PC-9 (cell line): ENCODE data around the gene EPB41L4B.

Source experiments
- EZH2 ChIP-seq: fragments of 200-600 bp; sonication (generic); IDR thresholded peaks from 2 replicates; pipeline ENCODE4 v1.8.0; 2017; ENCODE audit warnings: antibody characterized with exemption, low read depth
- TF ChIP-seq, protein P1 (sequence below): fragments of 200-600 bp; sonication (generic); conservative IDR thresholded peaks from 2 replicates; pipeline ENCODE4 v1.6.1; 2017; ENCODE audit warnings: mixed run types, antibody characterized with exemption, mild to moderate bottlenecking, moderate library complexity

DNA sequence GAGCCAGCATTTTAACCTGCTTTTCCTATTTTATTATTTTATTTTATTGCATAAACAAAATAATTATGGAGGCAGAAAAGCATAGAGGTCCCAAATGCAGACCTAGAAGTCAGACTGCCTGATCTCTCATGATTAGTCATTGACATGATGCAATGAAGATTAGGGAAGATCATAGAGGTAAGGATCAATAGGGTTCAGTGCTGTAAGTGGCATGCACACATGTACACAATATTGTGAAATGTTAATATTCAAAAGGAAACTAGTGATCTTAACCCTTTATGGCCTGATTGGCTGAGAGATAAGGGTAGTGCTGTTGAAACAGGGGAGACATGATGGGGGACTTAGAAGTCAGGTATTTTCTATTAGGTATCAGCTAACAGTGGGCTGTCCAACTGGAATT lies 152.7 kb downstream of the EPB41L4B start:
- TF ChIP-seq, protein P1, sequence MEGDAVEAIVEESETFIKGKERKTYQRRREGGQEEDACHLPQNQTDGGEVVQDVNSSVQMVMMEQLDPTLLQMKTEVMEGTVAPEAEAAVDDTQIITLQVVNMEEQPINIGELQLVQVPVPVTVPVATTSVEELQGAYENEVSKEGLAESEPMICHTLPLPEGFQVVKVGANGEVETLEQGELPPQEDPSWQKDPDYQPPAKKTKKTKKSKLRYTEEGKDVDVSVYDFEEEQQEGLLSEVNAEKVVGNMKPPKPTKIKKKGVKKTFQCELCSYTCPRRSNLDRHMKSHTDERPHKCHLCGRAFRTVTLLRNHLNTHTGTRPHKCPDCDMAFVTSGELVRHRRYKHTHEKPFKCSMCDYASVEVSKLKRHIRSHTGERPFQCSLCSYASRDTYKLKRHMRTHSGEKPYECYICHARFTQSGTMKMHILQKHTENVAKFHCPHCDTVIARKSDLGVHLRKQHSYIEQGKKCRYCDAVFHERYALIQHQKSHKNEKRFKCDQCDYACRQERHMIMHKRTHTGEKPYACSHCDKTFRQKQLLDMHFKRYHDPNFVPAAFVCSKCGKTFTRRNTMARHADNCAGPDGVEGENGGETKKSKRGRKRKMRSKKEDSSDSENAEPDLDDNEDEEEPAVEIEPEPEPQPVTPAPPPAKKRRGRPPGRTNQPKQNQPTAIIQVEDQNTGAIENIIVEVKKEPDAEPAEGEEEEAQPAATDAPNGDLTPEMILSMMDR, result no peak
- TF ChIP-seq EZH2, result no peak
